Measurements from ENCODE around the gene CGNL1. TPM values are rescaled to one million over a fixed set of nuclear protein-coding genes. Genes with fewer than 3 reads are reported as not detected.
A peak's percentile ranks its signal among the peaks of the same experiment; 100 is the strongest.

CGNL1 gene
- total RNA-seq, 1 donor, result 0.90 TPM

DNA sequence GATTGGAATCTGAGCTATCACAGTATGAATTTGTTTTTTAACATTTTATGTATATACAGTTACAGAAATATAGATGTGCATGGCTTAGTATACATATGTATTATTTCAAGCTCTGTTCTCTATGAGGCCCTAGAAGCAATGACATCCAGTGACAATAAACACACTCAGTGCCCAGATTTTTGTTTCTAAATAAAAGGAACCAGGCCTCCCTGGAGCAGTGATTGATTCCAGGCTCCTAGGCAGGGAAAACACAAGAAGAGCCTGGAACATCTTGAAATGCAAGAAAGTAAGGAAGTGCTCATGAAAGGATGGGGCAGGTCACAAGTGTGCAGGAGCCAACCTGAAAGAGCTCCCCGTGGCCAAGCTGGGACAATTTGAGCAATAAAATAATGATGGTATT lies 18.5 kb upstream of the CGNL1 start:
- TF ChIP-seq, protein P1, sequence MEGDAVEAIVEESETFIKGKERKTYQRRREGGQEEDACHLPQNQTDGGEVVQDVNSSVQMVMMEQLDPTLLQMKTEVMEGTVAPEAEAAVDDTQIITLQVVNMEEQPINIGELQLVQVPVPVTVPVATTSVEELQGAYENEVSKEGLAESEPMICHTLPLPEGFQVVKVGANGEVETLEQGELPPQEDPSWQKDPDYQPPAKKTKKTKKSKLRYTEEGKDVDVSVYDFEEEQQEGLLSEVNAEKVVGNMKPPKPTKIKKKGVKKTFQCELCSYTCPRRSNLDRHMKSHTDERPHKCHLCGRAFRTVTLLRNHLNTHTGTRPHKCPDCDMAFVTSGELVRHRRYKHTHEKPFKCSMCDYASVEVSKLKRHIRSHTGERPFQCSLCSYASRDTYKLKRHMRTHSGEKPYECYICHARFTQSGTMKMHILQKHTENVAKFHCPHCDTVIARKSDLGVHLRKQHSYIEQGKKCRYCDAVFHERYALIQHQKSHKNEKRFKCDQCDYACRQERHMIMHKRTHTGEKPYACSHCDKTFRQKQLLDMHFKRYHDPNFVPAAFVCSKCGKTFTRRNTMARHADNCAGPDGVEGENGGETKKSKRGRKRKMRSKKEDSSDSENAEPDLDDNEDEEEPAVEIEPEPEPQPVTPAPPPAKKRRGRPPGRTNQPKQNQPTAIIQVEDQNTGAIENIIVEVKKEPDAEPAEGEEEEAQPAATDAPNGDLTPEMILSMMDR (IDR thresholded peaks at IDR 0.05; ENCODE audit: insufficient read depth, low read length), result no peak

DNA sequence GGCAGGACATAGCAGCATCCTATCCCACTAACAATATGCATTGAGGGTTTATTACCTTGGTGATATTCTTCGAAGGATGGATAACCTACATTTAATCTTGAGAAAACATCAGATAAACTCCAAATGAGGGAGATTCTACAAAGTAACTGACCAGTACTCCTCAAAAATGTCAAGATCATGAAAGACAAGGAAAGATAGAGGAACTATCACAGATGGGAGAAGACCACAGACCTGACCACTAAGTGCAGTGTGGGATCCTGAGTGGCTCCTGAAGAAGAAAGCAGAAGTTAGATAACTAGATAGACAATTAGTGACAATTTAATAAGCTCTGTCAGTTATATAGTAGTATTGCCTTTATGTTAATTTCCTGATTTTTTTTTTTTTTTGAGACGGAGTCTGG lies 17.7 kb upstream of the CGNL1 start:
- H3K4me3 ChIP-seq (ENCODE audit: low read depth, low read length), result no peak overlapping the region
- TF ChIP-seq, protein P1 (IDR thresholded peaks at IDR 0.05; ENCODE audit: insufficient read depth, low read length), result no peak

More for the DNA sequence above, 18.5 kb upstream of the CGNL1 start:
- no peak for DNase-seq (ENCODE audit: low read depth)
- no peak overlapping the region for H3K4me3 ChIP-seq (ENCODE audit: low read depth, low read length)

DNA sequence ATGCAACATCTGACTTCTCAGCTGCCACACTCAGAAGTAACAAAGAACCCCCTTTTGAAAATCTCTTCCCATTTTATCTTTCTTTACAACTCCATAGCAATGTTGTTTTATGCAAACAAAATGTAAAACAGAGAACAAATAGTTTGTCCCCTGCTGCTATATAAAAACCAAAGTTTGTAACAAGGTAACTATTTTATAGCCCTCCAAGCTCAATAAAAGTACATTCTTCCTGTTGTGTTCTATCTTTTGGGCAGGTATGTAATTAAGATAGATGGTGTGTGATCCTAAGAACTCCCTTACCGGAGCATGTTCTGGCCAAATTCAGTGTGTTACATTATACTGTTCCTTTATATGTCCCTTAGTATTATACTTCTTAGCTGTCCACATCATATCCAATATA lies 12.6 kb upstream of the CGNL1 start:
- TF ChIP-seq, protein P1 (IDR thresholded peaks at IDR 0.05; ENCODE audit: insufficient read depth, low read length), result no peak
- no peak overlapping the region for H3K4me3 ChIP-seq (ENCODE audit: low read depth, low read length)
- no peak for DNase-seq (ENCODE audit: low read depth)

More for the DNA sequence above, 17.7 kb upstream of the CGNL1 start:
- no peak for DNase-seq (ENCODE audit: low read depth)

GRCh38 chr15:57364282-57365007 lies 11.9 kb upstream of the CGNL1 start:
- no peak overlapping the region for H3K4me3 ChIP-seq (ENCODE audit: low read depth, low read length)
- peak; percentile 34 for DNase-seq (ENCODE audit: low read depth)
- TF ChIP-seq, protein P1 (IDR thresholded peaks at IDR 0.05; ENCODE audit: insufficient read depth, low read length), result peak; percentile 70

- TF ChIP-seq, protein P1 (IDR thresholded peaks at IDR 0.05; ENCODE audit: insufficient read depth, low read length), result no peak
- DNase-seq (ENCODE audit: low read depth), result no peak
- H3K4me3 ChIP-seq (ENCODE audit: low read depth, low read length), result no peak overlapping the region
Observed at GRCh38 chr15:57367556-57367955, 8.7 kb upstream of the CGNL1 start.

DNA sequence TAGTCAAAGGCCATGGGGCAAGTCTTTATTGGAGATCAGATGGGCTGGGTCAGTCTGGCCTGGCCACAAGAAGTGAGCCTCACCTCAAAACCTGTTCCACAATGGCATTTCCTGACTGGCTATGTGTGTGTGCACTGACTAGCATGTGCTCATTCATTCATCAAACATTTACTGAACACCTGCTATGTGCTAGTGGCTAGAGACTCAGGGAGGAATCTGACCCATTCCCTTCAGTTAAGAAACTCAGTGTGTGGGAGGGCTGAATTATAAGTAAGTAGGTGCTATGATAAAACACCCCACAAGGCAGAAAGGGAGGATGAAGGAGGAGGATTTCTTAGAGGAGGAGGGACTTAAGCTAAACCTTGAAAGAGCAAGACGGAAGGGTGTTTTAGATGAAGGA lies 5.4 kb upstream of the CGNL1 start:
- TF ChIP-seq, protein P1 (IDR thresholded peaks at IDR 0.05; ENCODE audit: insufficient read depth, low read length), result no peak
- no peak for DNase-seq (ENCODE audit: low read depth)
- no peak overlapping the region for H3K4me3 ChIP-seq (ENCODE audit: low read depth, low read length)

All from fibroblast of the aortic adventitia (primary cell).